ENCODE data around the gene CLDN16.
A peak's percentile ranks its signal among the peaks of the same experiment; 100 is the strongest.

Gene CLDN16

DNA sequence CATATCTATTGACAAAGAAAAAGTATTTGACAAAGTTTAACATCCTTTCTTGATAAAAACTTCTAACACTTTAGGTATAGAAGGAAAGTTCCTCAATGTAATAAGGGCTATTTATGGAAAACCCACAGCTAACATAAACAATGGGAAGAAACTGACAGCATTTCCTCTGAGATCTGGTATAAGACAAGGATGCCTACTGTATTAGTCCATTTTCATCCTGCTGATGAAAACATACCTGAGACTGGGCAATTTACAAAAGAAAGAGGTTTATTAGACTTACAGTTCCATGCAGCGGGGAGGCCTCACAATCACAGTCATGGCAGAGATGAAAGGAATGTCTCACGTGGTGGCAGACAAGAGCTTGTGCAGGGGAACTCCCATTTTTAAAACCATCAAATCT, 47.9 kb upstream of the CLDN16 start:
- TF ChIP-seq, protein P1, sequence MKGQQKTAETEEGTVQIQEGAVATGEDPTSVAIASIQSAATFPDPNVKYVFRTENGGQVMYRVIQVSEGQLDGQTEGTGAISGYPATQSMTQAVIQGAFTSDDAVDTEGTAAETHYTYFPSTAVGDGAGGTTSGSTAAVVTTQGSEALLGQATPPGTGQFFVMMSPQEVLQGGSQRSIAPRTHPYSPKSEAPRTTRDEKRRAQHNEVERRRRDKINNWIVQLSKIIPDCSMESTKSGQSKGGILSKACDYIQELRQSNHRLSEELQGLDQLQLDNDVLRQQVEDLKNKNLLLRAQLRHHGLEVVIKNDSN (IDR thresholded peaks at IDR 0.05): no peak
- no peak for TF ChIP-seq EP300 (IDR thresholded peaks at IDR 0.05; ENCODE audit: borderline replicate concordance)
- no peak for TF ChIP-seq CEBPB (IDR thresholded peaks at IDR 0.05)
- no peak for TF ChIP-seq TCF12 (IDR thresholded peaks at IDR 0.05; ENCODE audit: low read depth)
- TF ChIP-seq YY1 (IDR thresholded peaks at IDR 0.05; ENCODE audit: low read depth): no peak
- no peak for TF ChIP-seq RAD21 (IDR thresholded peaks at IDR 0.05; ENCODE audit: low read depth)
- TF ChIP-seq NFIC (IDR thresholded peaks at IDR 0.05): no peak
- no peak for TF ChIP-seq EGR1 (IDR thresholded peaks at IDR 0.05)
- no peak for TF ChIP-seq TAF1 (IDR thresholded peaks at IDR 0.05; ENCODE audit: low read depth)
- no peak for TF ChIP-seq CREB1 (IDR thresholded peaks at IDR 0.05; ENCODE audit: low read depth)
- TF ChIP-seq, protein P2, sequence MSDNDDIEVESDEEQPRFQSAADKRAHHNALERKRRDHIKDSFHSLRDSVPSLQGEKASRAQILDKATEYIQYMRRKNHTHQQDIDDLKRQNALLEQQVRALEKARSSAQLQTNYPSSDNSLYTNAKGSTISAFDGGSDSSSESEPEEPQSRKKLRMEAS (IDR thresholded peaks at IDR 0.05): no peak
- TF ChIP-seq TEAD4 (IDR thresholded peaks at IDR 0.05): no peak
- TF ChIP-seq, protein P3, sequence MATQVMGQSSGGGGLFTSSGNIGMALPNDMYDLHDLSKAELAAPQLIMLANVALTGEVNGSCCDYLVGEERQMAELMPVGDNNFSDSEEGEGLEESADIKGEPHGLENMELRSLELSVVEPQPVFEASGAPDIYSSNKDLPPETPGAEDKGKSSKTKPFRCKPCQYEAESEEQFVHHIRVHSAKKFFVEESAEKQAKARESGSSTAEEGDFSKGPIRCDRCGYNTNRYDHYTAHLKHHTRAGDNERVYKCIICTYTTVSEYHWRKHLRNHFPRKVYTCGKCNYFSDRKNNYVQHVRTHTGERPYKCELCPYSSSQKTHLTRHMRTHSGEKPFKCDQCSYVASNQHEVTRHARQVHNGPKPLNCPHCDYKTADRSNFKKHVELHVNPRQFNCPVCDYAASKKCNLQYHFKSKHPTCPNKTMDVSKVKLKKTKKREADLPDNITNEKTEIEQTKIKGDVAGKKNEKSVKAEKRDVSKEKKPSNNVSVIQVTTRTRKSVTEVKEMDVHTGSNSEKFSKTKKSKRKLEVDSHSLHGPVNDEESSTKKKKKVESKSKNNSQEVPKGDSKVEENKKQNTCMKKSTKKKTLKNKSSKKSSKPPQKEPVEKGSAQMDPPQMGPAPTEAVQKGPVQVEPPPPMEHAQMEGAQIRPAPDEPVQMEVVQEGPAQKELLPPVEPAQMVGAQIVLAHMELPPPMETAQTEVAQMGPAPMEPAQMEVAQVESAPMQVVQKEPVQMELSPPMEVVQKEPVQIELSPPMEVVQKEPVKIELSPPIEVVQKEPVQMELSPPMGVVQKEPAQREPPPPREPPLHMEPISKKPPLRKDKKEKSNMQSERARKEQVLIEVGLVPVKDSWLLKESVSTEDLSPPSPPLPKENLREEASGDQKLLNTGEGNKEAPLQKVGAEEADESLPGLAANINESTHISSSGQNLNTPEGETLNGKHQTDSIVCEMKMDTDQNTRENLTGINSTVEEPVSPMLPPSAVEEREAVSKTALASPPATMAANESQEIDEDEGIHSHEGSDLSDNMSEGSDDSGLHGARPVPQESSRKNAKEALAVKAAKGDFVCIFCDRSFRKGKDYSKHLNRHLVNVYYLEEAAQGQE (IDR thresholded peaks at IDR 0.05; ENCODE audit: low read depth): no peak
- TF ChIP-seq FOXM1 (IDR thresholded peaks at IDR 0.05; ENCODE audit: borderline replicate concordance, low read depth): no peak
- TF ChIP-seq ZBTB7A (IDR thresholded peaks at IDR 0.05; ENCODE audit: low read depth): no peak

DNA sequence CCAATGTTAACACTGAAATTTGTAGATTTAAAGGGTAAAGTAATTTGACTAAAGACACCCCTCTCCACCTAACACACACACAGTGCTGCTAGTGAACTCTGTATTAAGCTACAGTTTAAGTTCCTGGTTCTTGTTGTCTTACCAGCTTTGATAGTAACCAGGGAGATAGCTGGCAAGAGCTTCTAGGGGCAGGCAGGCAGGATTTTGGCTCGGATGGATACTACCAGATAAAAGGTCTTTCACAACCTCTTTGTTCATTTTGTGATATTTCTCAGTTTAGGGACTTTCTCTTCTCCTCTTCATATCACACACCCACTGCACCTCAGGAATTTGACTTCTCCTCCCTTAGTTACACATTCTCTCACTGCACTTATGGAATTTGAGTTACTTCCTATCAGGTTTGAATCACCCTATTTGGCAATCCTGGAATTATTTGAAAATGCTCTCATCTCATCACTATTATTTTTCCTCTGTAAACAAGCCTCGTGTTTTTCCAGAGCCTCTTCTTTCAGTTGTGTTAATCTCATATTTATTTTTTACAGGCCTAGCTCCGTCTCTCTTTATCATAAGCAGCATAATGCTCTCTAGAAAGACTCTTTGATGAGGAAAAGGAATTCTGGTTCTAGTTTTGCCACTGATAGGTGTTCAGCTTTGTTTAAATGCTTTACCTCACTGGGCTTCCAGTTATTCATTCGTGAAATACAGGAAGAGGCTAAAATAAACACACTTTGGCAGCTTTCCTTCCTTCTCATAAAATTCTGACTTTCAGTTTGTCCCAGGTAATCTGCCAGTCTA, 42.7 kb upstream of the CLDN16 start:
- TF ChIP-seq, protein P2 (IDR thresholded peaks at IDR 0.05): no peak
- 0 out of 2 replicates have a peak, but pooled peaks have one; percentile 40 for TF ChIP-seq ZBTB7A (IDR thresholded peaks at IDR 0.05; ENCODE audit: low read depth)
- peak; percentile 96 for TF ChIP-seq EP300 (IDR thresholded peaks at IDR 0.05; ENCODE audit: borderline replicate concordance)
- peak; percentile 96 for TF ChIP-seq FOXM1 (IDR thresholded peaks at IDR 0.05; ENCODE audit: borderline replicate concordance, low read depth)
- TF ChIP-seq TCF12 (IDR thresholded peaks at IDR 0.05; ENCODE audit: low read depth): peak; percentile 95
- TF ChIP-seq, protein P3 (IDR thresholded peaks at IDR 0.05; ENCODE audit: low read depth): no peak
- TF ChIP-seq, protein P1 (IDR thresholded peaks at IDR 0.05): no peak
- TF ChIP-seq RAD21 (IDR thresholded peaks at IDR 0.05; ENCODE audit: low read depth): no peak
- peak; percentile 98 for TF ChIP-seq TEAD4 (IDR thresholded peaks at IDR 0.05)
- peak; percentile 91 for TF ChIP-seq CEBPB (IDR thresholded peaks at IDR 0.05)
- TF ChIP-seq YY1 (IDR thresholded peaks at IDR 0.05; ENCODE audit: low read depth): no peak
- no peak for TF ChIP-seq TAF1 (IDR thresholded peaks at IDR 0.05; ENCODE audit: low read depth)
- no peak for TF ChIP-seq EGR1 (IDR thresholded peaks at IDR 0.05)
- peak; percentile 77 for TF ChIP-seq NFIC (IDR thresholded peaks at IDR 0.05)
- no peak for TF ChIP-seq CREB1 (IDR thresholded peaks at IDR 0.05; ENCODE audit: low read depth)

DNA sequence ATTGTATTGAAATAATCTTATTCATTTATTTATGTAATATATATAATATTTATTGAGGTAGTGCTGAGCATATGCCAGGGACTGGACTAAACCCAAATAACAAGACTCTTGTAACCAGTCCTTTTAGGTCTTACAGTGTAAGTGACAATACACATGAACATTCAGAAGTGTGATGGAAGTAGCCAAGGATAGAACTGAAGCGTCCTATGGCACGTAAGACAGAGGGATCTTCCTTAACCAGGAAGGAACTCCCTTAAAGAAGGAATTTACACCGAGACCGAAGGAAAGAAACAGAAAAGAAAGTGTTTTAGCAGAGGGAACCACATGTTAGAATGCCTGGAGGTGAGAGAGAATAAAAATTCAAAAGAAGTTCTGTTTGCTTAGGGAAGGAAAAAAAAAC, 42.1 kb upstream of the CLDN16 start:
- no peak for TF ChIP-seq RAD21 (IDR thresholded peaks at IDR 0.05; ENCODE audit: low read depth)
- no peak for TF ChIP-seq EP300 (IDR thresholded peaks at IDR 0.05; ENCODE audit: borderline replicate concordance)
- no peak for TF ChIP-seq NFIC (IDR thresholded peaks at IDR 0.05)
- TF ChIP-seq TEAD4 (IDR thresholded peaks at IDR 0.05): no peak
- TF ChIP-seq, protein P1 (IDR thresholded peaks at IDR 0.05): no peak
- TF ChIP-seq TCF12 (IDR thresholded peaks at IDR 0.05; ENCODE audit: low read depth): no peak
- TF ChIP-seq, protein P3 (IDR thresholded peaks at IDR 0.05; ENCODE audit: low read depth): no peak
- TF ChIP-seq, protein P2 (IDR thresholded peaks at IDR 0.05): no peak
- no peak for TF ChIP-seq YY1 (IDR thresholded peaks at IDR 0.05; ENCODE audit: low read depth)
- no peak for TF ChIP-seq FOXM1 (IDR thresholded peaks at IDR 0.05; ENCODE audit: borderline replicate concordance, low read depth)
- no peak for TF ChIP-seq TAF1 (IDR thresholded peaks at IDR 0.05; ENCODE audit: low read depth)
- no peak for TF ChIP-seq CEBPB (IDR thresholded peaks at IDR 0.05)
- no peak for TF ChIP-seq EGR1 (IDR thresholded peaks at IDR 0.05)
- no peak for TF ChIP-seq ZBTB7A (IDR thresholded peaks at IDR 0.05; ENCODE audit: low read depth)
- TF ChIP-seq CREB1 (IDR thresholded peaks at IDR 0.05; ENCODE audit: low read depth): no peak

All from Ishikawa (cell line).